ENCODE results near the gene TMEM176A.

- TF ChIP-seq EZH2 (IDR thresholded peaks at IDR 0.05) (no peak), POLR2AphosphoS5 (IDR thresholded peaks at IDR 0.05; ENCODE audit: borderline replicate concordance, low read depth, low read length) (no peak), FOXP2 (optimal IDR thresholded peaks at IDR 0.05; ENCODE audit: control extremely low read depth, extremely low read length, insufficient read depth) (no peak)
These were observed 5.3 kb downstream of the TMEM176A start for GRCh38 chr7:150805864-150806263.
